Measurements from ENCODE around the gene CAMTA1.

CAMTA1 gene

GRCh38 chr1:7516929-7517328 is 731.7 kb downstream of the CAMTA1 start:
- DNase-seq = no peak

GRCh38 chr1:7517611-7518330 is 732.5 kb downstream of the CAMTA1 start:
- no peak for DNase-seq

GRCh38 chr1:7518411-7518810 is 733.2 kb downstream of the CAMTA1 start:
- no peak for DNase-seq

GRCh38 chr1:7519181-7519860 is 734.1 kb downstream of the CAMTA1 start:
- DNase-seq = no peak

DNA sequence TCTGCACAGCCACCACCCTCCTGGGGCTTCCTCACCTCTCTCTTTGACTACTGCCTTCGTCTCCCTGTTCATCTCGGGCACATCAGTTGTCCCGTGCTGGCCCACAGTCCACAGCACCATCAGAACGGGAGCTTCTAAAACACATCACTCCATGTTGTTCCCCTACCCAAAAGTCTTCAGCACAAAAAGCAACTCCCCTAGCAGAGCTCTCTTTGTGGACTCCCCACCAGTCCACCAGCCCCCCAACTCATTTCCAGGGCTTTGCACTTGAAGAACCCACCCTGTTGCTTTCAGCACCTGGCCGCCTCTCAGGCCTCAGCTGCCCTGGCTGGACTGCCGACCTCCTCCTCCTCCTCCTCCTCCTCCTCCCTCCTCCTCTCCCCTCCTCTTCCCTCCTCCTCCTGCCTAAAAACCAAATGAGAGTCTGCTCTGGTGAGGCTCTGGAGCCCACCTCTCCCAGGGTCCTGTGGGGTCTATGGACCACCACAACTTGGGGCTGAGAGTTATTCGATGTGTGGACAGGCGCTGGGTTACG is 734.7 kb downstream of the CAMTA1 start:
- DNase-seq = no peak

DNA sequence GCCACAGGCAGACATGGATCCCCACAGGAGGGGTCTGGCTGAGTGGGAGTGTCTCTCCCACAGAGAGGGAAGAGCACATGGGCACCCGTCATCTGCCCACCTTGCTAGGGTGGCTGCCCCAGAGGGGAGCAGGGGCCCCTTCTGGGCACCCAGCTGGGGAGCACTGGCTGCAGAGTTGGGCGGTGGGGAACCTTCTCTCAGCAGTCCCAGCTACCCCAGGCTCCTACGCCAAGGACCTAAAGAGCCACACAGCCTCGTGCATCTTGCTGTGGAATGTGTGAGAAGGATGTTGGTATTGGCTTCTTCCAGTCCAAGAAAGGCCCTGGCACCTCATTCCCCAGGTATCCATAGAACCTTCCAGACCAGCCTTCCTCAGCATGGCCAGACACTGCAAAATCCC is 735.2 kb downstream of the CAMTA1 start:
- no peak for DNase-seq

DNA sequence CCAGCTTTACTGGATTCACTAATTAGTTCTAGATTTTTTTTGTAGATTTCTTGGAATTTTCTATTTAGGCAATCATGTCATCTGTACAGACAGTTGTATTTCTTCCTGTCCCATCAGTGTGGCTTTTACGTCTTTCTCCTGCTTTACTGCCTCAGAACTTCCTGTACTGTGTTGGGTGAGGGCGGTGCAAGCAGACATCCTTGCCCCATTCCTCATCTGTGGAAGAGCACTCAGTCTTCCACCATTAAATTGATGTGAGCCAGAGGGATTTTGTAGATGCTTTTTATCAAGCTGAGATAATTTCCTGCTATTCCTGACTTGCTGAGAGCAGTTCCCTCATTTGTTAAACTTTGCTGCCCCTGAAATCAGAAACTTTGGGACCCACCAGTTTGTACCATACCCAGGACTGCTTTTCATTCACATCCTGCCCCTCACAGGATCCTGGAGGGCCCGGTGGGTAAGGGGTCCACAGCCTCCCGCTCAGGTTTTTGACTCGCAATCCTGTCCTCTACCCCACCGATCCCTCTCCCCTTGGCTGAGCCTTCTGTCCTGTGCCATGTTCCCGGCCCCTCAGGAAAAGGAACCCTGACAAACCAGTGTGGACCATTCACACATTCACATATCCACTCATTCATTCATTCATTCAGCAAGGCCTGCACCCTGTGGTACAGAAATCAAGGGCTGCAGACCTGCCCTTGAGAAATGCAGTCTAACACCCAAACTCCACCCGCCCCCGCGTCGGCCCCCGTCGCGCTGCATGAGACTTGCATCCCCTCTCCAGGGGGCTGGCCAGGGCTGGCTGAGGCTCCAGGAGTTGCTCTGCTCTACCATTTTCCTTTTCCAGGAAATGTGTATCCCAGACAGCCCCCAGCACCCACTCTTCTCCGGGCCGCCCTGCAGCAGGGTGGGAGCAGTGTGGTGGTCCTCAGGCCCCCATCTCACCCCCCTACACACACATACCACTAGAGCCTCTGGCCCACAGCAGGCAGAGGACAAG is 739.4 kb downstream of the CAMTA1 start:
- DNase-seq = no peak

- DNase-seq = no peak
Observed at GRCh38 chr1:7525338-7526063, 740.2 kb downstream of the CAMTA1 start.

DNA sequence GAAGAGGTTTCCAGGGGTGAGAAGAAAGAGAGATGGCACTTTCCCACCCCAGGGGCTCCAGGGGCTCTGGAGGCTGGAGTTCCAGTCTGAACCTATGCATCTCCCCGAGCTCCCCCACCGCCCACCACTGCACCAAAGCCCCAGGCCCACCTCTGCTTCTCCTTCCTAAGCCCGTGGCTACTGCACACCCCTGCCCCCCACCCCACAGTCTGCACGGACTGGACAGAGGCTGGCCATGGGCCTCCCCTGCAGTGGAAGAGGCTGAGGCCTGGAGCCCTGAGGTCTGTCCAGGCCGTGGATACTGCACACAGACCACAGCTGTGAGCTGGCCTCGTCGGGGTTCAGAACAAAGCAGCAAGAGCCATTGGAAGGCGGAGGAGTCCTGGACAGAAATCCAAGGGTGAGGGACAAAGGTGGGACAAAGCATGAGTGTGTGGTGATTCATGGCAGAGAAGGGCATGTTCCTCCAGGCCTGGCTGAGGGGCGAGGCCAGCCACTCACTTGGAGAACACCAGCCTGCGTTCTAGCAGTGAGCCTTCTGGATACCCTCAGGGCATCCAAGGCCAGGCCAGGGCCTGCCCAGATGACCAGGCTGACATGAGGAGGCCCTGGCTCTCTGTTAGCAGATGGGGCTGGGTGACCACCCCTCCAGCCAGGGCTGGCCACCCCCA is 741.1 kb downstream of the CAMTA1 start:
- no peak for DNase-seq

GRCh38 chr1:7526867-7527732 is 741.8 kb downstream of the CAMTA1 start:
- no peak for DNase-seq

DNA sequence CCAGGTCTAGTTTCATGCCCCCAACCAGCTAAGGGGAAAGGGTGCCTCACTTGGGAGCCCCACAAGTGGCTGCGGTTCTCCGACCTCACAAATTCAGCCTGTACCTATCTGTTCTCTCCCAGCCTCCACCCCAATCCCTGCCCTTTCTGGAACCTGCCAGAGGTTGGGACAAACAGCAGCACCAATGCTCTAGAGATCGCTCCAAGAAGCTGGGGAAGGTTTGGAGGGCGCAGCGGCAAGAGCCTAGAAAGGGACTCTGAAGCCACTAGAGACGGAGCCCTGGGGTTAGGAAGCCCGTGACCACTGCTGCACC is 742.4 kb downstream of the CAMTA1 start:
- DNase-seq = no peak

DNA sequence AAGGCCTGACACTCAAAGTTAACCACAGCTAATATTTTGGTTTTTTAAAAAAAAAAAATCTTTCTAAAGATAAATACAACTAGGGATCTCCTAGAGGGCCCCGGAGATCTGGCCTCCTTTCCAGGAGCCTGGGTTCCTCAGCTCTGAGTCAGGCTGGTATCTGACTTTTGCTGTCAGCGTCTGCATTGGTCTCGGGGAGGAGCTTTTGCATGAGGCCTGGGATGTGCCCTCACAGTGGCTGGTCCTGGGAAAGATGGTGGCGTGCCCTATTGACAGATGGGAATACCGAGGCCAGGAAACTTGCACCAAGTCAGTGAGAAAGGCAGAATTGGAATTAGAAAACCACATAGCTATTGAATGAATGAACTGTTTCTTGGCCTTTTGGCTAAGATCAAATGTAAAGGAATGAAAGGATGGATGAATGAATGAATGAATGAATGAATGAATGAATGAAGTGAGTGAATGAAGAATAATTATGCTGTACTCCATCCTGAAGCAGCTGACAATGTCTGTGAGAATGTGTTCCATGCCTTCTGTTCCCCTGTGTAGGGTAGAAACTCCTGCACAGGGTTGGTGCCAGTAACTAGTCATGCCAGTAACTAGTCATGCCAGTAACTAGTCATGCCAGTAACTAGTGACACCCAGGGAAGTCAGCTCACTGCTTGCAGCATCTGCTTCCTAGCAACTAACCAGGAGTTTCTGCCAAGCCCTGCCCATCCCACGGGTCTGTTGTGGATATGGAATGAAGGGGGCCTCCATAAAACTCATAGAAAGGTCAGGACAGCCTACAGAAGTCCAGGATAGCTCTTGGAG is 743.3 kb downstream of the CAMTA1 start:
- no peak for DNase-seq

- no peak for DNase-seq
Observed at GRCh38 chr1:7529917-7530316, 744.7 kb downstream of the CAMTA1 start.

GRCh38 chr1:7531562-7532340 is 746.5 kb downstream of the CAMTA1 start:
- DNase-seq = no peak

DNA sequence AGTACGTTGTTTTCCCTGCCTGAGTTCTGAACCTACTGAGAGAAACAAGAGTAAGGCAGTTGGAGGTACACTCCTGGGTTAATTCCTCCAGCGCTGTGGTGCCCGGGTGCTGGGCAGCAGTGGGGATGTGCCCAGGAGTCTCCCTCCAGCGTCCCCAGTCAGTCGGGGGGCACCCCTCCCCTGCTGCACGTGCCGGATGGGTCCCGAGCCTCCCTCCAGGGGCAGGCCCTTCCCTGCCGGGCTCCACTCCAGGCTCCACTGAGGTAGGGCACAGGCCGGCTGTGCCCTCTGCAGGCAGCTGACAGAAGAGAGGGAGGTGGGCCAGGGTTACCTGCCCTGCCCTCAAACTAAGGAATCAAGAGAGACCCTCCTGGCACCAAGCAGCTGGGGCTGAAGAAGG is 747.8 kb downstream of the CAMTA1 start:
- no peak for DNase-seq

GRCh38 chr1:7534061-7534825 is 749.0 kb downstream of the CAMTA1 start:
- no peak for DNase-seq

DNA sequence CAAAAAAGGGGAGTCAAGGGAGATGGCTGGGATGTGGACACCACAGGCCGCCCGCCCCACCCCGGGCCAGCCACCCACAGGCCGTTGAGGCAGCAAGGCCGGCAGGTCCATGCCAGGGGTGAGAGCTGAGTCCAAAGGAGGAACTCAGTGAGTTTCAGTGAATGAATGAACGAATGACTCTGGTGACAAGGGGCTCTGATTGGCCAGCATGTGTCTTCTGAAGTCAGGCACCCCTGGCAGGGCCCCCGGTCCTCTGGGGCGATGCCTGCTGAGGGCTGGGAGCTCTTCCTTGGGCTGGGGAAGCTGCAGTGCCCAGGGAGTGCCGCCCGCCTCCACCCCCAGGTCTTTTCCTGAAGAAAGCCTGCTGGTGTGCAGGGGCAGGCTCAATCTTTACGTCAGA is 749.8 kb downstream of the CAMTA1 start:
- no peak for DNase-seq

Measured in GOT3 (cell line).